ENCODE results near the gene PPP1R27.

PPP1R27 gene

DNA sequence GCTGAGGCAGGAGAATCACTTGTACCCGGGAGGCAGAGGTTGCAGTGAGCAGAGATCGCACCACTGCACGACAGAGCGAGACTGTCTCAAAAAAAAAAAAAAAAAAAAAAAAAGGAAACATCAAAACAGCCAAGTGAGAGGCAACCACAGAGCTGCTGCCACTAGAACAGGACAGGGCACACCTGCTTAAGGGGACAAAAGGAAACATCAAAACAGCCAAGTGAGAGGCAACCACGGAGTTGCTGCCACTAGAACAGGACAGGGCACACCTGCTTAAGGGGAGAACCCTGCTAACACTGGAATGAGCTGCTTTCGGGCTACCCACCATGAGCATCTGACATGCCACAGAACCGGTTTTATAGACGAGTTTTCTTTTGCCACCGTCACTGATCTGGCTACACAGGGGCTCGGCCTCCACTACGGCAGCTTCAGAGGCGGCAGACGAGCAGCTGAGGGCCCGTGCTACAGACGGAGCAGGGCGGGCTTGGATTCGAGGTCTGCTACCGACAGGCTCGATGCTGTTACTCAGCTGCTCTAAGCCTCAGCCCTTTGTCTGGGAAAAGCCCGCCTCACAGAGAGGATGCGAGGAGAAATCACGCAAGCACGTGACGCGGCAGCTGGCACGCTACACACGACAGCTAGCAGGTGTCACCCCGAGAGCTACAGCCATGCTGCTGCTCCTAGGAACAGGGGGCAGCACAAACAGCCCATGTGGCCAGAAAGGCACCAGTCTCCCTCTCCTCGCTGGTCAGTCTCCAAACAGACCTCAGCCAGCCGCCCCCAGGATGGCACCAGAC is 23.5 kb upstream of the PPP1R27 start:
- Mint-ChIP-seq H3K36me3 (ENCODE audit: insufficient read depth) (peaks cover 81% of the 10 kb centered on the region), H3K27ac (no peak overlapping the region), H3K9me3 (no peaks in the 10 kb centered on the region), H3K27me3 (no peaks in the 10 kb centered on the region), H3K4me1 (ENCODE audit: low read depth in 2 of 2) (peaks cover 26 to 34% of the 10 kb centered on the region in 2 donors), H3K4me3 (peak overlapping the region in 1 of 2 donors; percentile 83)
- DNase-seq (no peak), ATAC-seq (replicated peaks) (no peak)

DNA sequence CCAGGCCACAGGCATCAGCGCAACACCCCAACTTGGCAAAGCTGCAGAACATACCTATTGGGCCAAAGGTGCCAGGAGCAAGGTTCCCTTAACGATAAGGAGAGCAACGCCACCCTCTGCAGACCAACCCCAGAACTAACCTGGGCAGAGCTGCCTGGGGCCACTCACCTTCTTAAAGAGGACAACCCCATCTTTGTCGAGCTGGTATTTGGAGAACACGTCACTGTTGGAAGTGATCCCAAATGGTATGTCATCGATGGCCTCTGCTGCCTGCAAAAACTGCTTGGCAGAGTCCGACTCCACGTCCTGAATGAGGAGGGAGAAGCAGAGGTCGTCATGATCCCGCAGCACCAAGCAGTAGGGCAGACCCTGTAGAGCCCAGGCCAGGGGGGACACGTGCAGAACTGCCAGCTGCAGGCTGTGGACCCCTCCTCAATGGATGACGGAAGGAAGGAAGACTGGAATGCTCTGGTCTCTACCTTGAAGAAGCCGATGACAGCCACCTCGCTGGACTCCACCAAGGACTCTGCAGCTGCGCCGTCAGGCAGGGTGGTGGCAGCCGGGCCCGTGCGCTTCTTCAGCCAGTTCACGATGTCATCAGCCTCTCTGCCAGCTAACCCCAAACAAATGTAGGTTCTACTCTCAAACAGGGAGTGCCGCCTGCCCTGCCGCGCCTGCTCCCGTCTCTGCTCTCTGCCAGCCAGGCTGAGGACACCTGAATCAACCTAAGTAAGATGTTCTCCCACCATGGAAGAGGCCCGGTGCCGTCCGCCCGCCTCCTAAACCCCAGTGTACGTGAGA is 20.3 kb upstream of the PPP1R27 start:
- no peak overlapping the region for H3K27ac Mint-ChIP-seq
- no peaks in the 10 kb centered on the region for H3K27me3 Mint-ChIP-seq
- no peaks in the 10 kb centered on the region for H3K9me3 Mint-ChIP-seq
- ATAC-seq (replicated peaks) (no peak), DNase-seq (no peak)
- peaks cover 86% of the 10 kb centered on the region for H3K36me3 Mint-ChIP-seq (ENCODE audit: insufficient read depth)
- H3K4me1 Mint-ChIP-seq (ENCODE audit: low read depth in 2 of 2) = peaks cover 11 to 21% of the 10 kb centered on the region in 2 donors
- H3K4me3 Mint-ChIP-seq = no peak overlapping the region

DNA sequence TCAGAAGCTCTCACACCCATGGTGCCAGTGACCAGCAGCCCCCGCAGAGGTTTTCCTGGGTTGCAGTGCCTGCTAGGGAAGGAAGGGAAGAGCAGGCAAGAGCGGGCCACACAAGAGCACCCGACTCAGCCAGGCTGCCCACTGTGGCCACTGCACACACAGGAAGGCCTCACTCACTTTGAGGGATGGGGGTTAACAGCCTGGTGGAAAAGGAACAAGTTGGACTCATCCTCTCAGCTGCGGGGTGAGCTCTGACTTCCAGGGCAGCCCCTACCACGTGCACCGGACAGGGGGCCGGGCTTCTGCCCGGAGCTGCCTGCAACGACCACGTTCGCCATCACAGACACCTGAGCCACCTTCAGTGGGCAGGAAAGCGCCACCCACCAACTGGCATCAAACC is 17.4 kb upstream of the PPP1R27 start:
- Mint-ChIP-seq H3K36me3 (ENCODE audit: insufficient read depth) (peaks cover 91% of the 10 kb centered on the region), H3K27me3 (no peaks in the 10 kb centered on the region), H3K9me3 (no peaks in the 10 kb centered on the region), H3K27ac (no peak overlapping the region), H3K4me3 (no peak overlapping the region), H3K4me1 (ENCODE audit: low read depth in 2 of 2) (peaks cover 5 to 7% of the 10 kb centered on the region in 2 donors)
- ATAC-seq (replicated peaks) (no peak), DNase-seq (no peak)

DNA sequence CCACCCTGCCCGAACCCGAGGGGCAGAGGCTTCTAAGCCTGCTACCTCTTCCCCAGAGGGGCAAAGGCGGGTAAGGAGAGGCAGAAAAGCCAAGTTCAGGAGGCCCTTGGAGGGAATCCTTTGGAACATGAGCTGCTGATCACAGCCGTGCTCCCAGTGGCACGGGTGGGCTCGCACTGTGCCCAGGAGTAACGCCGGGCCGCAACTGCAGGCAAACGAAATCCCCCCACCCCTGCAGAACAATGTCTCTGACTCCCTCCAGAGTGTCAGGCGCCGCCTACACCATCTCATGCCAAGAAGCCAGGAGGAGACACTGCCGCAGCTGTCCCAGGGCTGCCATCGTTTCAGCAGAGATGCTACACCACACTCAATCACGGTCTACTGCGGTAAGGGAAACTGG is 16.6 kb upstream of the PPP1R27 start:
- Mint-ChIP-seq H3K4me1 (ENCODE audit: low read depth in 2 of 2) (peaks cover 5 to 6% of the 10 kb centered on the region in 2 donors), H3K27ac (no peak overlapping the region)

DNA sequence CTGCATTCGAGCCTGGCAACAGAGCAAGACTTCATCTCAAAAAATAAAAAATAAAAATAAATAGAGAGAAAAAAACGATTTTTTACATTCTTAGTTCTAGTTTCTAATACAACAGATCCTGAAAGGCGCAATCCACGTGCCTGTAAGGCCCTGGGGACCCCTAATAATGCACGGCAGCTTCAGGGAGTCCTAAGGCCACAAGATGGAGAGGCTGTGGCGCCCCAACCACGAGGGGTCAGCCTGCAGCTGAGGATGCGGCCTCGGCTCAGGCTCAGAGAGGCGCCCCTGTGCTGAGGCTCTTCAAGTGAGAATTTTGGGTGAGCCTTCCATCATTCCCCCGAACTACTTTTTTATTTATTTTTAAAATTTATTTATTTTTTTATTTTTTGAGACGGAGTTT is 14.6 kb upstream of the PPP1R27 start:
- ATAC-seq (replicated peaks) (no peak), DNase-seq (no peak)
- Mint-ChIP-seq H3K27ac (peak overlapping the region in 1 of 2 donors; percentile 46), H3K4me1 (ENCODE audit: low read depth in 2 of 2) (peaks cover 0 to 3% of the 10 kb centered on the region in 2 donors), H3K36me3 (ENCODE audit: insufficient read depth) (peaks cover 93% of the 10 kb centered on the region), H3K9me3 (no peaks in the 10 kb centered on the region), H3K27me3 (no peaks in the 10 kb centered on the region), H3K4me3 (no peak overlapping the region)

More for the DNA sequence above, 16.6 kb upstream of the PPP1R27 start:
- no peaks in the 10 kb centered on the region for H3K9me3 Mint-ChIP-seq
- DNase-seq (no peak), ATAC-seq (replicated peaks) (no peak)
- H3K36me3 Mint-ChIP-seq (ENCODE audit: insufficient read depth) = peaks cover 90% of the 10 kb centered on the region
- no peak overlapping the region for H3K4me3 Mint-ChIP-seq
- no peaks in the 10 kb centered on the region for H3K27me3 Mint-ChIP-seq

DNA sequence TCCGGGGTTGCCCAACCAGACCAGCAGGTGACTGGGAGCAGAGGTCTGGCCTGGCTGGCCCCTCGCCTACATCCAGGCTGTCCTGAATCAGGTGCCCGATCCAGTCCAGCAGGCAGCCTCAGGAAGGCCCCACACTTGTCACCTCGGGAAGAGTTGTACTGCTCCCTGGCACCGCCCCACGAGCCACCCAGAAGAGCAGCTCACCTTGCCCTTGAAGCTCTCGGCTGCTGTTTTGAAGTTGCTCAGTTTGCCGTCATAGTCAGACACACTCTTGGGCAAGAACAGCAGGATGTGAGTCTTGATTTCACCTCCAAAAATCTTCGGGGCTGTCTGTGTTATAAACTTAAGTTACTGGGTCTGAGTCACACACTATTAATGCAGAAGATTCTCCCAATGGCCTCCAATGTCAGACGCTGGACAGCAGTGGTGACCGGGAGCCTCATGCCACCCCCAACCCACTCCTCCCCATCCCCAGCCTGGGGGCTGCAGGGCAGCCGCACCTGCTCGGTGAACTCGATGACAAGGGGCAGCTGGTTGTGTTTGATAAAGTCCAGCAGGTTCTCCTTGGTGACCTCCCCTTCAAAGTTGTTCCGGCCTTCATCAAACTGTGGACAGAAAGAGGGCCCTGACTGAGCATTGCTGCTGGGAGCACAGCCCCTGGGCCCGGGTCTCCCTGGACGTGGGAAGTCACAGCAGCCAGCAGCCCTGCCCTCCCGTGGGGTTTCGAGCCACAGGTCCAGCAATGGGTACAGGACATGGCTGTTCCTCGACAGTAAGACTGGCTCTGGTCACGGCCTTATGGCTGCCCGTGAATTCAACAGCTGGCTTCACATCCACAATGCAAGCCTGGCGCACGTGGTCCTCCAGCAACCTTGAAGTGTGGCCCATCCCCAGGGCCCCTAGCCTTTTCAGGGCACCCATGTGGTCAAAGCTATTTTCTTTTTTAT is 12.2 kb upstream of the PPP1R27 start:
- Mint-ChIP-seq H3K27ac (peak overlapping the region in 1 of 2 donors; percentile 38), H3K4me1 (ENCODE audit: low read depth in 2 of 2) (peaks cover 0 to 2% of the 10 kb centered on the region in 2 donors), H3K4me3 (no peak overlapping the region), H3K9me3 (no peaks in the 10 kb centered on the region), H3K27me3 (no peaks in the 10 kb centered on the region), H3K36me3 (ENCODE audit: insufficient read depth) (peaks cover 92% of the 10 kb centered on the region)
- no peak for ATAC-seq (replicated peaks)
- DNase-seq = no peak

DNA sequence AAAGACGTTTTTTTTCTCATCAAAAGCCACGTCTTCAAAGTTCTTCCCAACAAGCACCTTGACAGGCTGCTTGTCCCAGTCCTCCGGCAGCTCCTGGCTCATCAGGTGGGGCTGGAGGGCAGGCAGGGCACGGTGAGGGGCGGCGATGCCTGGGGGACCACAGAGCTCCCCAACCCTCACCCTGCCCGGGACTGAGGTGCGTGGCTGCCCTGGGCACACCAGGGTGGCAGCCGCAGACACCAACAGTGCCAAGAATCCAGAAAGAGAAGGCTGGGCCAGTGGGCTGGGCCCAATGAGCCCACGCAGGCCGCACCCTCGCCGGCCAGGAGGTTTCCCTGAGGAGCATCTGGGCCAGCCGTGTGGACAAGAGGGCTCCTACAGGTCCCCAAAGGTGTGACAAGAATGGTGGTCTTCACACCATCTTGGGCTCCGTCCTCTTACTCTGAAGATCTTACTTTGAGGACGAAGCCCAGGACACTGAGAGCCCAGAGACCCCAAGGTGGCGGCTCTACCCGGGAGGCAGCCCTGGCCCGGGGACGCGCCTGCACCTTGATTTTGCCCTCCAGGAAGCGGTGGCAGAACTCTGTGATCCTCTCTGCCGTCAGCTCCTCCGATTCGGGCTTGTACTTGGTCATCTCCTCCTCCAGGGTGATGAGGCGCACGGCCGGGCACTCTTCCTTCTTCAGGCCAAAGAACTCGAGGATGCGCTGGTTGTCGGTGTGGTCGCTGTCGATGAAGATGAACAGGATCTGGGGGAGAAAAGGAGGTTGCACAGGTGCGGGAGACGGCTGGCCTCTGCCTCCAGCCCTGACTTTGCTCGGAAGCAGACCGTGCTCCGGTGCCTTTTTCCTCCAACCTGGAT is 11.3 kb upstream of the PPP1R27 start:
- Mint-ChIP-seq H3K4me3 (no peak overlapping the region), H3K4me1 (ENCODE audit: low read depth in 2 of 2) (peaks cover 0 to 2% of the 10 kb centered on the region in 2 donors), H3K27me3 (no peaks in the 10 kb centered on the region), H3K36me3 (ENCODE audit: insufficient read depth) (peaks cover 85% of the 10 kb centered on the region), H3K9me3 (no peaks in the 10 kb centered on the region), H3K27ac (no peak overlapping the region)
- ATAC-seq (replicated peaks) (no peak), DNase-seq (no peak)

DNA sequence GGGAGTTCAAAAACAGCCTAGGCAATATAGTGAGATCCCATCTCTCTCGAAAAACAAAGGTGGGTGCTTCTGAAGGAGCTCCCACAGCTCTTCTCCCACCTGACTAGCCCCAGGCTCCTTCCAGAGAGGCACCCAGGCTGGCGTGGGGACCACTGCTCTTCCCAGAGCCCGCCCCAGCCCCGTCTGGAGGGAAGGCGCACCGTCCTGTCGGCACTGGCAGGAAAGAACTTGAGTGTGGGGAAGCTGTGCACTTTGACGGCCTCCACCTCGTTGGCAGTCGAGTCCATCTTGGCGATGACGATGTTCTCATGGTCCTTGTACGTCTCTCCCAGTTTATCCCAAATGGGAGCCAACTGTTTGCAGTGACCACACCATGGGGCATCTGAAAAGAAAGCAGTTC is 10.5 kb upstream of the PPP1R27 start:
- no peaks in the 10 kb centered on the region for H3K9me3 Mint-ChIP-seq
- H3K4me3 Mint-ChIP-seq = no peak overlapping the region
- H3K27ac Mint-ChIP-seq = no peak overlapping the region
- no peak for DNase-seq
- no peaks in the 10 kb centered on the region for H3K27me3 Mint-ChIP-seq
- peaks cover 78% of the 10 kb centered on the region for H3K36me3 Mint-ChIP-seq (ENCODE audit: insufficient read depth)
- peaks cover 0 to 2% of the 10 kb centered on the region in 2 donors for H3K4me1 Mint-ChIP-seq (ENCODE audit: low read depth in 2 of 2)
- ATAC-seq (replicated peaks) = no peak

DNA sequence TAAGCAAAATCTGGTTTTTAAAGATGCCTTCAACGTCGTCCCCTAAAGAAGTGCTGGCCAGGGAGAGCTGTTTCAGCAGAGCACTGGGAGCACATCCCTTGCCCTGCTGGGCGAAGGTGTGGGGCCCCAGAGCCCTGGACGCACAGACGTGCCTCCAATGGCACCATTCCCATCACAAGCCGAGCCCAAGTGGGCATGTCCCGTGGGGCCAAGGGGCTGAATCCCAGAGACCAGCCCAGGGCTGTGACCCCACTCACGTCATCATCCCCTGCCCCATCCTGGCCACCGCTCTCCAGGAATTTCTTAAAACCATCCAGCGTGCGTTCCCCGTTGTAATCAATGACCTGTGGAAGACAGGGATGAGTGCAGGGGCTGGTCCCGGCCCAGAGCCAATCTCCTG is 10.0 kb upstream of the PPP1R27 start:
- ATAC-seq (replicated peaks) (no peak), DNase-seq (no peak)
- peaks cover 77% of the 10 kb centered on the region for H3K36me3 Mint-ChIP-seq (ENCODE audit: insufficient read depth)
- H3K4me3 Mint-ChIP-seq = no peak overlapping the region
- peaks cover 0 to 2% of the 10 kb centered on the region in 2 donors for H3K4me1 Mint-ChIP-seq (ENCODE audit: low read depth in 2 of 2)
- no peaks in the 10 kb centered on the region for H3K9me3 Mint-ChIP-seq
- H3K27ac Mint-ChIP-seq = no peak overlapping the region
- no peaks in the 10 kb centered on the region for H3K27me3 Mint-ChIP-seq

DNA sequence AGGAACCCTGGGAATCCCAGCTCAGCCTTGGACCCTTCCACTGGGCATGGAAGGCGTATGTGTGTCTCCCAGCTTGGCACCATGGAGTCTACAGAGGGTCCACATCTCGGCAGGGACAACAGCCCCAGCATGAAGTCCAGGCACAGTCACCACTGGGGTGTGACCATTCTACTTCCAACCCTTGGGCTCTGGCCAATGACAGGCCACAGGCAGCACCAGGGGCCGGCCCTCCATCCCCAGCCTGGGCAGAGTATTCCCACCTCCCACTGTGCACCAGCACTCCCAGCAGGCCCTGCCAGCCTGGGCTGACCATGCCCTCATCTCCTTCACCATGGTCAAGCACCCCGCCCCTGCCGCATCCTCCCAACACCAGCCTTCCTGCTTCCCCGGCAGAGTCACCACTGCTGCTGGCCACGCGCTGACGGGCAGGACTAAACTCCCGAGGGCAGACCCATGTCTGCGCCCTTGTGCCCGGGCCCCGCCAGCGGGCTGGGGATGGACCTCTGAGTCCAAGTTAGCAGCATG is 9.5 kb upstream of the PPP1R27 start:
- H3K27me3 Mint-ChIP-seq = no peaks in the 10 kb centered on the region

DNA sequence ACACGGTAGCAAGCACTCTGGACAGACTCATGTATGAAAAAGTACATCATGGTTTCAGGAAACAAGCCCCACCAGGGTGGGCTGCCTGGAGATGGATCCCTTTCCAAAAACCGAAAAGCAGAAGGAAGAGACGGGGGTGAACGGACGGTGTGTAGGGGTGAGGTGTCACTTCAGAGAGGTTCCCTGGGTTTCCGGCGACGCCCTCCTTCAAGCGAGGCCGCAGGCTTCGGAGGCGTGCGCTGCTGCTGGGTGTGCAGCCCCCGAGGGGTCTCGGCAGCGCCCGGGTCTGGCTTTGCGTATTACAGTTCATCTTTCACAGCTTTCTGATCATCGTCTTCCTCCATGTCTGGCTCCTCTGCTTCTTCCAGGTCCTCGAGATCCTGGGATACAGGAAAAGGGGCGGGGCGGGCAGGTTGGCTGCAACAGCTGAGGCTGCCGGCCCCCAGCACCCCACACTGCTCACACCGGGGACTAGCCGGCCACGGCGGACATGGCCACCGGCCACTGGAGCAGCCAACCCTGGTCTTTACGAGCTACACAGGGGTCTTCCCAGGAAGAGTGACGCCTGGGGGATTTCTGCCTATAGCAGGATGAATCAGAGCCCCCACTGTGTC is 9.0 kb upstream of the PPP1R27 start:
- H3K4me1 Mint-ChIP-seq (ENCODE audit: low read depth in 2 of 2) = peaks cover 0 to 2% of the 10 kb centered on the region in 2 donors
- no peaks in the 10 kb centered on the region for H3K9me3 Mint-ChIP-seq
- H3K27ac Mint-ChIP-seq = no peak overlapping the region
- peaks cover 68% of the 10 kb centered on the region for H3K36me3 Mint-ChIP-seq (ENCODE audit: insufficient read depth)
- H3K4me3 Mint-ChIP-seq = no peak overlapping the region
- ATAC-seq (replicated peaks) (no peak), DNase-seq (no peak)
- no peaks in the 10 kb centered on the region for H3K27me3 Mint-ChIP-seq

More for the DNA sequence above, 9.5 kb upstream of the PPP1R27 start:
- Mint-ChIP-seq H3K9me3 (no peaks in the 10 kb centered on the region), H3K4me1 (ENCODE audit: low read depth in 2 of 2) (peaks cover 0 to 2% of the 10 kb centered on the region in 2 donors), H3K4me3 (no peak overlapping the region), H3K27ac (no peak overlapping the region), H3K36me3 (ENCODE audit: insufficient read depth) (peaks cover 73% of the 10 kb centered on the region)
- ATAC-seq (replicated peaks) (no peak), DNase-seq (no peak)
